A204.1 (cell line): ENCODE measurements around the gene DCTN3.
A peak's percentile ranks its signal among the peaks of the same experiment; 100 is the strongest.

Experiments used
- FAIRE-seq: peaks from 2 replicates; lab custom pipeline; 2012; peaks lifted over from hg19 to GRCh38; lab: Jason Lieb, UNC

The DCTN3 gene

GRCh38 chr9:34623374-34624235, 3.3 kb upstream of the DCTN3 start:
- no peak for FAIRE-seq

- FAIRE-seq: no peak
These were observed 5.2 kb downstream of the DCTN3 start for GRCh38 chr9:34615132-34615531.

- FAIRE-seq: peak; percentile 39
These were observed 7.4 kb downstream of the DCTN3 start for GRCh38 chr9:34612788-34613390.

GRCh38 chr9:34611811-34612787, 8.2 kb downstream of the DCTN3 start, which contains the start of gene RPP25L:
Gene RPP25L, minus strand, starts transcription at chr9:34612097. Its CDS starts 801 bp downstream, at chr9:34611296.
- no peak for FAIRE-seq

- FAIRE-seq: no peak
These were observed 9.0 kb downstream of the DCTN3 start for GRCh38 chr9:34611251-34611810.

- no peak for FAIRE-seq
These were observed 9.7 kb downstream of the DCTN3 start for GRCh38 chr9:34610434-34611206.

- FAIRE-seq: no peak
These were observed 13.0 kb downstream of the DCTN3 start for GRCh38 chr9:34607331-34607730.

- no peak for FAIRE-seq
These were observed 13.4 kb downstream of the DCTN3 start for GRCh38 chr9:34606905-34607304.

- FAIRE-seq: no peak
These were observed 14.1 kb downstream of the DCTN3 start for GRCh38 chr9:34606190-34606589.

- FAIRE-seq: peak; percentile 55
These were observed 16.6 kb downstream of the DCTN3 start for GRCh38 chr9:34603610-34604231.

- FAIRE-seq: no peak
These were observed 18.2 kb downstream of the DCTN3 start for GRCh38 chr9:34601937-34602573.

GRCh38 chr9:34600908-34601307, 19.4 kb downstream of the DCTN3 start:
- no peak for FAIRE-seq

- FAIRE-seq: no peak
These were observed 20.7 kb downstream of the DCTN3 start for GRCh38 chr9:34599546-34599945.

- no peak for FAIRE-seq
These were observed 26.1 kb downstream of the DCTN3 start for GRCh38 chr9:34594177-34594576.

- no peak for FAIRE-seq
These were observed 27.2 kb downstream of the DCTN3 start for GRCh38 chr9:34592895-34593601.

- FAIRE-seq: no peak
These were observed 28.1 kb downstream of the DCTN3 start for GRCh38 chr9:34591917-34592866.

GRCh38 chr9:34591248-34591916, 28.9 kb downstream of the DCTN3 start:
- no peak for FAIRE-seq
